Adrenal gland (tissue), 5 donors: ENCODE measurements around the gene SYCE3.

ENCODE experiments used
- POLR2A ChIP-seq, 2 donors: fragments of 450-650 bp; IDR thresholded peaks; one replicate each; pipeline ENCODE4 v1.6.1; 2017; ENCODE audit warnings: antibody characterized with exemption in 2 of 2, mild to moderate bottlenecking in 2 of 2, moderate library complexity in 1 of 2
- TF ChIP-seq, protein P1 (sequence below), 6 experiments: fragments of 450-650 bp in 4 of 6; fragments of 200-600 bp in 2 of 6; sonication (generic) in 1 of 6; IDR thresholded peaks; 1 replicate in 5 of 6; 2 replicates in 1 of 6; pipeline versions ENCODE4 v1.5.1 to v1.8.0; 2016 to 2021; ENCODE audit warnings: antibody characterized with exemption in 6 of 6, mild to moderate bottlenecking in 2 of 6, moderate library complexity in 1 of 6
- donor health status: DM: no; HTN: no; CAD: no.

DNA sequence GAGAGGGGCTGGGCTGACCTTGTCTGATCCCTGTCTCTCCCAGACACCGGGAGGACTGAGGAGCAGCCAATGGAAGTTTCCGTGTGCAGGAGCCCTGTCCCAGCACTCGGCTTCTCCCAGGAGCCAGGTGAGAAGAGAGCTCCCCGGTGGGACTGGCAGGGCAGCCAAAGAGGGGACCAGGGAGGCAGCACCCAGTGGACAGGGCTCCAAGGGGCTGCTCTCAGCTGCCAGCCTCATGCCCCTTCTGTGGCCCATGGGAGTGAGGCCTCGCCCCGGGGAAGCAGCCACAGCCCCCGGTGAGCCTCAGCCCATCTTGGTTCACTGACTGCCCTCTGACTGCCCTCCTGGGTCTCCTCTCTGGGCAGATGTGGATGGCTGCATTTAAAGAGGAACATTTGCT is 44.1 kb downstream of the SYCE3 start:
- TF ChIP-seq, protein P1, sequence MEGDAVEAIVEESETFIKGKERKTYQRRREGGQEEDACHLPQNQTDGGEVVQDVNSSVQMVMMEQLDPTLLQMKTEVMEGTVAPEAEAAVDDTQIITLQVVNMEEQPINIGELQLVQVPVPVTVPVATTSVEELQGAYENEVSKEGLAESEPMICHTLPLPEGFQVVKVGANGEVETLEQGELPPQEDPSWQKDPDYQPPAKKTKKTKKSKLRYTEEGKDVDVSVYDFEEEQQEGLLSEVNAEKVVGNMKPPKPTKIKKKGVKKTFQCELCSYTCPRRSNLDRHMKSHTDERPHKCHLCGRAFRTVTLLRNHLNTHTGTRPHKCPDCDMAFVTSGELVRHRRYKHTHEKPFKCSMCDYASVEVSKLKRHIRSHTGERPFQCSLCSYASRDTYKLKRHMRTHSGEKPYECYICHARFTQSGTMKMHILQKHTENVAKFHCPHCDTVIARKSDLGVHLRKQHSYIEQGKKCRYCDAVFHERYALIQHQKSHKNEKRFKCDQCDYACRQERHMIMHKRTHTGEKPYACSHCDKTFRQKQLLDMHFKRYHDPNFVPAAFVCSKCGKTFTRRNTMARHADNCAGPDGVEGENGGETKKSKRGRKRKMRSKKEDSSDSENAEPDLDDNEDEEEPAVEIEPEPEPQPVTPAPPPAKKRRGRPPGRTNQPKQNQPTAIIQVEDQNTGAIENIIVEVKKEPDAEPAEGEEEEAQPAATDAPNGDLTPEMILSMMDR (IDR thresholded peaks at IDR 0.05) = no peak
- TF ChIP-seq POLR2A (IDR thresholded peaks at IDR 0.05) = no peak
